ENCODE measurements around the gene P3H3. TPM values are rescaled to one million over a fixed set of nuclear protein-coding genes. Genes with fewer than 3 reads are reported as not detected.

The P3H3 gene, protein sequence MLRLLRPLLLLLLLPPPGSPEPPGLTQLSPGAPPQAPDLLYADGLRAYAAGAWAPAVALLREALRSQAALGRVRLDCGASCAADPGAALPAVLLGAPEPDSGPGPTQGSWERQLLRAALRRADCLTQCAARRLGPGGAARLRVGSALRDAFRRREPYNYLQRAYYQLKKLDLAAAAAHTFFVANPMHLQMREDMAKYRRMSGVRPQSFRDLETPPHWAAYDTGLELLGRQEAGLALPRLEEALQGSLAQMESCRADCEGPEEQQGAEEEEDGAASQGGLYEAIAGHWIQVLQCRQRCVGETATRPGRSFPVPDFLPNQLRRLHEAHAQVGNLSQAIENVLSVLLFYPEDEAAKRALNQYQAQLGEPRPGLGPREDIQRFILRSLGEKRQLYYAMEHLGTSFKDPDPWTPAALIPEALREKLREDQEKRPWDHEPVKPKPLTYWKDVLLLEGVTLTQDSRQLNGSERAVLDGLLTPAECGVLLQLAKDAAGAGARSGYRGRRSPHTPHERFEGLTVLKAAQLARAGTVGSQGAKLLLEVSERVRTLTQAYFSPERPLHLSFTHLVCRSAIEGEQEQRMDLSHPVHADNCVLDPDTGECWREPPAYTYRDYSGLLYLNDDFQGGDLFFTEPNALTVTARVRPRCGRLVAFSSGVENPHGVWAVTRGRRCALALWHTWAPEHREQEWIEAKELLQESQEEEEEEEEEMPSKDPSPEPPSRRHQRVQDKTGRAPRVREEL
- total RNA-seq = 57.4 and 81.5 TPM in 2 replicates

DNA sequence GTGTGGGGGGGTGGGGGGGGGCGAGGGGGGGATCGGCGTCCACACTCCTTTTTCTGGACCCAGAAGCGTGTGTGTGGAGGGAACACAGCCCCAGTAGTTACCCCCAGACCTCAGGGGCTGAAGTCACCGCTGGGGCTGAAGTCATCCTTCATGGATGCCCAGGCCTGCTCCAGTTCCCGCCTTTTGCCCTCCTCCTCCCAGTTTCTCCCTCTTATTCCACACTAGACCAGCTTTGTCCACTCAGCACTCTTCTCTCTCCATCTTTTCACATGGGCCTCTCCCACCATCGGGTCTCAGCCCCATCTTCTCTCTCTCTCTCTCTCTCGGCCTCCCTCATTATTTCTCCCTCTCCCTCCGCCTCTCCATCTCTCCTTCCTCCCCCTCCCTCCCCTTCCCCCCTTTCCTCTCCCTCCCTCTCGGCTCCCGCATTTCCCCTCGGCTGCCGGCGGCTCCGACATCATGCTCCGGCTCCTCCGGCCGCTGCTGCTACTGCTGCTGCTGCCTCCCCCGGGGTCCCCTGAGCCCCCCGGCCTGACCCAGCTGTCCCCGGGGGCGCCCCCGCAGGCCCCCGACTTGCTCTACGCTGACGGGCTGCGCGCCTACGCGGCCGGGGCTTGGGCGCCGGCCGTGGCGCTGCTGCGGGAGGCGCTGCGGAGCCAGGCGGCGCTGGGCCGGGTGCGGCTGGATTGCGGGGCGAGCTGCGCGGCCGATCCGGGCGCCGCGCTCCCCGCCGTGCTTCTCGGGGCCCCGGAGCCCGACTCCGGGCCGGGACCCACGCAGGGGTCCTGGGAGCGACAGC is at the start of gene P3H3:
Gene P3H3 (plus strand): TSS at position 426 of the 799 bp plus-strand sequence. CDS start 34 bp downstream, at position 460.

DNA sequence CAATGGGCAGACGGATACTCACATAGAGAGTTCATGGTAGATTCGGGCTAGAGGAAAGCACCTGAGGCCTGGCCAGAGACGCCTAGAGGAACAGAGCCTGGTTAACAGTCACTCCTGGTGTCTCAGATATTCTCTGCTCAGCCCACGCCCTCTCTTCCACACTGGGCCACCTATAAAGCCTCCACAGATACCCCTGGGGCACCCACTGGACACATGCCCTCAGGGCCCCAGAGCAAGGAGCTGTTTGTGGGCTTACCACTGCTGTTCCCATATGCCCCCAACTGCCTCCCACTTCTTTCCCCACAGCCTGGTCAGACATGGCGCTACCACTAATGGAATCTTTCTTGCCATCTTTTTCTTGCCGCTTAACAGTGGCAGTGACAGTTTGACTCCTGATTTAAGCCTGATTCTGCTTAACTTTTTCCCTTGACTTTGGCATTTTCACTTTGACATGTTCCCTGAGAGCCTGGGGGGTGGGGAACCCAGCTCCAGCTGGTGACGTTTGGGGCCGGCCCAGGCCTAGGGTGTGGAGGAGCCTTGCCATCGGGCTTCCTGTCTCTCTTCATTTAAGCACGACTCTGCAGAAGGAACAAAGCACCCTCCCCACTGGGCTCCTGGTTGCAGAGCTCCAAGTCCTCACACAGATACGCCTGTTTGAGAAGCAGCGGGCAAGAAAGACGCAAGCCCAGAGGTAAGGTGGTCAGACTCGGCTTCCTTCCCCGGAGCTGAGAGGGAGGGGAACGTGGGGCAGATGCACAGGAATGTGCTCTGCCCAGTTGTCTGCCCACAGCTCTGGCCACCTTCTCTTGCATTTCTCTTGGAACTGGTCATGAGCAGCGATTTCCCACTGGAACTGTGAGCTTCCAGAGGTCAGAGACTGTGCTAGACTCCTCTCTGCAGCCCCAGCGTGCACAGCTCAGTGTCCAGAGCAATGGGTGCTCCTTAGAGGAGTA is 39.0 kb upstream of the P3H3 start, which contains the start of gene CD4:
Gene CD4 (plus strand): TSS at position 557 of the 953 bp plus-strand sequence. CDS start 10,611 bp downstream, outside the sequence.

DNA sequence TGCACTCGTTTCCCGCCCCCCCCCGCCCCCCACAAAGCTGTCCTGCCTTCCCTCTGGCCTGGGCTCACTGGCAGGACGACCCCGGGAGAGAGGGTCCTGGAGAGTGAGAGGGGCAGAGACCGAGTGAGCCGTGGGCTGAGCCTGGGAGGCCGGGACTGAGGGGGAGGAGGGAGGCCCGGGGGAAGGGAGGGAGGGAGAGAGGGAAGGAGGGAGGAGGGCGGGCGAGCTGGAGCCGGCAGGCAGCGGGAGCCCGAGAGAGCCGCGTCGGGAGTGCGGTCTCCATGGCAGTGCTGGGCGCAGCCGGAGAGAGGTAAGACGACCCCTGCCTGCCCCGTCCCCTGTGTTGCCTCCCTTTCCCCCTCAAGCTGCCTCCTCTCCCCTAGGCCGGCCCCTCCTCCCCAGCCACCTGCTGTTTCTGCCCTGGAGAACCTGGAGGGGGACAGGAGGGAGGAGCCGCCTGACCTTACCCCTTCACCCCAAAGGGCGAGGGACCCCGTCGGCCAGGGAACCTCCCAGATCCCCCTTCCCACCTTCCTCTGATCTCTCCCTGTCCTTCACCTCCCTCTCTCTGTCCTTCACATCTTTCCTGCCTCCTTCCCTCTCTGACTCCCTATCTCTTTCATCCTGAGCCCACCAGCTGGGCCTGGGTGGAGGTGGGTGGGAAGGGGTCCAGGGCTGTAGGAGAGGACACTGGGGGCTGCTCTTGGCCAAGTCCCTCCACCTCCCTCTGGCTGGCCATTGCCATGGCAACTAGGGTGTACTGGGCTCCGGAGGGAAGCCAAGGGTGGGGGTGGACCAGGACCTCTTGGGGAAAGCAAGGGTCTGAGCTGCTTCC is 6.4 kb upstream of the P3H3 start, which contains the start of gene GPR162:
Gene GPR162 (plus strand): TSS at position 231 of the 835 bp plus-strand sequence. CDS start 2,078 bp downstream, outside the sequence.

DNA sequence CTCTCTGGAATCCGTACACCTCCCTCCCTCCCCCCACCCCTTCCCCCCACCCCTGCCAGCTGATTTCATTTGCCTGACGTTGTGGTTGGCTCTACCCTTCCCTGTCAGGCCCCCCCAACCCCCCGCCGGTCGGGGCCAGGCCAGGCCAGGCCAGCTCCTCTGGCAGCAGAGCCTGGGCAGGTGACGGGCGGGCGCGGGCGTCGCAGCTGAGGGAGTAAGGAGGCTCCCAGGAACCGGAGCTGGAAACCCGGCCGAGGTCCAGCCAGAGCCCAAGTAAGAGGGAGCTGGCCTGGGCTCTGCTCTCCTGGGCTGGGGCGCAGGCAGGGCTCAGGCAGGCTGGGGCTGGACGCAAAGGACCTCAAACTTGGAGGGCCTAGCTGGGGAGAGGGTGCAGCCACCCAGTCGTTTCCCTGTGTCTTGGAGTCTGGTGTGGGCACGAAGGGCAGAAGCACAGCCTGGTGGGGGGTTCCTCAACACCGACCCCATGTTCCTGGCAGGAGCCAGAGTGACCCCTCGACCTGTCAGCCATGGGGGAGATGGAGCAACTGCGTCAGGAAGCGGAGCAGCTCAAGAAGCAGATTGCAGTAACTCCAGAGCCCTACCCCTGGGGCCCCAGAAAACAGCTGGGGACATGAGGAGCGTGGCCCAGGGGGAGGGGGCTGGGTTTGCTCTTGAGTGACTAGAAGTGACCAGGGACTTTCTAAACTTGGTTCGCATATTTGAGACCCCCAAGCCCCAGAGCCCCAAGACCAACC is 12.7 kb downstream of the P3H3 start, which contains the start of gene GNB3:
Gene GNB3 (plus strand): TSS at position 165 of the 755 bp plus-strand sequence. CDS start 363 bp downstream, at position 528.

DNA sequence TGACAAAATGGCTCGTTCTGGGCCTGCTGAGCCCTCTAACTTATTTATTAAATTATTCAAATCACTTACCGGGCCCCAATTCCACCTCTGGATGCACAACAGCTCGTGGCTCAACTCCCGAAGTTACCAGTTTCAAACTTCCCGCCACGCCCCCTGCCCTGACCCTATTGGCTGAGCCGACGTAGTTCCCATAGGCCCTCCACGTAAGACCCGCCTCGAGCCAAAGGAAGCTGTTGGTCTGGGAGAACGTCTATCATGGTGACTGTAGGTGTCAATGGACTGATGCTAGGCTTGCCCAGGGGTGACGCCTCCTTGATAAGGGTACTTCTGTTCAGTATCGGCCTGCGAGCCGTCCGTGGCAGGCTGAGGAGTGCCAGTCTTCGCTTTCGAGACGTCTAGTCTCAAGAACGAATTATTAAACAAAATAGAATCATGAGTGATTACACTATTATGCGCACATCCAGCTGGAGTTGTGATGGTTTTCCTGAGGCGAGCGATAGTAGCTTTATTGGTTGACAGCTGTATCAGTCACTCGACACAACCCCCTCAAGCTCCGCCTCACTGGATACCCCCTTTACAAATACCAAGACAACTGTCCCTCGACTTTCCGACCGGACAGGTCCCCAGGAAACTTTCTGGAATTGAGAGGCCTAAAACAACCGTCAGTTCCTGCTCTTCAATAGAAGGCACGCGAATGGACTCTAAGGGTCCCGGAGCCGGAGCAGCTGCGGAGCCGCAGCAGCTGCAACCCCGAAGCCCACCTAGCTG is 23.1 kb downstream of the P3H3 start, which contains the start of gene CDCA3:
Gene CDCA3 (minus strand): TSS at position 134 of the 768 bp plus-strand sequence. CDS start 334 bp downstream, outside the sequence.

DNA sequence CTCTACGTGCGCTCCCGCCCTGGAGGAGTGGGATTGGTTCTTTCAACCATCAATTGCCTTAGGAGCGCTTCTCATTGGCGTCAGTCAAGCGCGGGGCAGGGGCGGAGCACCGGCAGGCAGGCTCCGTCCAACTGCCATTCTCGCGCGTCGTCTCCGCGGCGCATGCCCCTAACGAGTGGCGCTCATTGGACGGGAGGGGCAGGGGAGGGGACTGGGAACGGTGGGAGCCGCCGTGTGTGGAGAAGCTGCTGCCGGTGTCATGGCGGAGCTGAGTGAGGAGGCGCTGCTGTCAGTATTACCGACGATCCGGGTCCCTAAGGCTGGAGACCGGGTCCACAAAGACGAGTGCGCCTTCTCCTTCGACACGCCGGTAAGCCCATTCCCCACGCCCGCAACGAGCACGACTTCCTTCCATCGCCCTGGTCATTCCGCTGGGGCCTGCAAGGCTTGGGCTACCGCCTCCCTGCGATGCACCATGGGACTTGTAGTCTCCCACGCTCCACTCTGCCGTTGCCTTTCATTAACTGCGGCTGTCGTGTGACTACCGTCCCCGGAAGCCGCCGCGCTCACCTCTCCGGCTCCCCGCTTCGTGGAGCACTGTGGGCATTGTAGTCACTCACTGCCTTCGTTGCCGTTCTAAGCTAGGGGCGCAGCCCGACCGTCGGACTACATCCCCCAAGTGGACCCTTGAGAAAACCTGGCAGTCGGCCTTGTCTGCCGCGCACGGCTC is 23.9 kb downstream of the P3H3 start, which contains the start of gene USP5:
Gene USP5 (plus strand): TSS at position 230 of the 730 bp plus-strand sequence. CDS start 30 bp downstream, at position 260.

DNA sequence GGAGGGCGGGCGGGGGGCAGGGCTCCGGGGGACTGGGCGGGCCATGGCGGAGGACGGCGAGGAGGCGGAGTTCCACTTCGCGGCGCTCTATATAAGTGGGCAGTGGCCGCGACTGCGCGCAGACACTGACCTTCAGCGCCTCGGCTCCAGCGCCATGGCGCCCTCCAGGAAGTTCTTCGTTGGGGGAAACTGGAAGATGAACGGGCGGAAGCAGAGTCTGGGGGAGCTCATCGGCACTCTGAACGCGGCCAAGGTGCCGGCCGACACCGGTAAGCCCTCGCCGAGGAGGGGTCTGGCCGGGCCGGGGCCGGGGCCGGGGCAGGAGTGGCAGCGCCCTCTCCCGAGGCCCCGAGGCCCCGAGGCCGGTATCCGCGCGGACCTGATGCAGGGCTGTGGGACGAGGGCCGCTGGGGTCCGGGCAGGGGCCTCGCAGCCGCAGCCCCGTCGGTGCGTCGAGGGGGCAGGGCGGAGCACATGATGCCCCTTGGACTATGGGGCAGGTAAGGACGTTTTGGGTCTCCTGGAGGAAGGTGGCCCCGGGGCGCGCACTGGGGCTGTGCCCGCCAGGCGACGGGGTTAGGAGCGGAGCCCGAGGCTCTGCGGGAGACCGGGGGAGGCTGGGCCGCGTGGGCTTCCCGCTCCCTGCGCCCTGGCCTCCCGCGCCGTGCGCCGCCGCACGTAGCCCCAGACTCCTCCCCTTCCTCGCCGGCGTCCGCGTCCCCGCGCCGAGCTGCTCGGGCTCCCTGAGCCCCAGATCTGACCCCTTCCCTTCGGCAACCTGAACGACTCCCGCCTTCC is 39.4 kb downstream of the P3H3 start, which contains the start of gene TPI1:
Gene TPI1 (plus strand): TSS at position 119 of the 798 bp plus-strand sequence. CDS start 36 bp downstream, at position 155.

DNA sequence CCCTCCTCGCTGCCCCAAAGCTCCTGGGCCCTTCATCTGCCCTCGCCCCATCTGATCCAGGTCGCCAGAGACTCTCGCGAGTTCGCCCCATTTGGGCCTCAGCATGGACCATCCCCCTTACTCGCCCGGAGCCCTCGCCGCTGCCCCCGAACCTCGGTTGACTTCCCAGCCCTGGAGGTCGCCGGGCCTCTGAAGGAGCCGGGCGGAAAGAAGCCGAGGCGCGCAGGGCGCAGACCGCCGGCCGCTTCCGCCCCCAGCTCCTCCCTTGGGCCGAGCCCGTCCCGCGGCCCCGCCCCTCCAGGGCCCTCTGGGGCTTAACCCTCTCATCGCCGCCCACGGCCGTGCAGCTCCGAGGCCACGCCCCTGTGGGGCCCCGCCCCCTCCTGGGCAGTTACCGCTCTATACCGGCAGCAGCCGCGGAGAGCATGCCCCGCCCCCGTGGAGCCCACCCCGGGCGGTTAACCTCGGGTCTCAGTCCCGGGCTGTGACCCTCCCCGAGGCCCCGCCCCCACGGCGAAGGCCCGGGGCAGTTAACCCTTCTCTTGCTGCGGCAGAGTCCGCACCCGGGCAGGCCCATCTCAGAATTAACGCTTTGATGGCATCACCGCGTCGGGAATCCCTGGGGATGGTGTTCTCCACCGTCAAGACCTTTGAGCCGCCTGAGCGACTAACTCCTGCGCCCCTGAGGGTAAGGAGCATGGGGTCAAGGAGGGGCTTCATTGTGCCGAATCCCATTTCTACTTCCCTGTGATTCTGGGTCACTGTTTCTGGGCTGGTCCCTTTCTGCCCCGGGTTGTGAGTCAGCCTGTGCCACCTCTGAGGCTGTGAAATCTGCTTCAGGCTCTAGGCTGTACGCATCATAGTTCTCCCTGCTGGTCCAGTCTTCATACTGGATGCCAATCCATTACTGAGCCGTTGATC is 45.1 kb downstream of the P3H3 start, which contains the start of gene SPSB2:
Gene SPSB2 (minus strand): TSS at position 210 of the 921 bp plus-strand sequence. CDS start 402 bp downstream, outside the sequence.

Other genes with a start within 250 kb of the P3H3 start
- 201 and 205 TPM in 2 replicates for gene CHD4, start 221.0 kb upstream of the P3H3 start, total RNA-seq
- not detected in 2 replicates for gene LPAR5, start 192.4 kb upstream of the P3H3 start, total RNA-seq
- 0.27 and 0.28 TPM in 2 replicates for gene ACRBP, start 181.0 kb upstream of the P3H3 start, total RNA-seq
- gene ING4, start 165.3 kb upstream of the P3H3 start, total RNA-seq = 32.6 and 35.5 TPM in 2 replicates
- gene ZNF384, start 139.0 kb upstream of the P3H3 start, total RNA-seq = 9.0 and 12.4 TPM in 2 replicates
- gene PIANP, start 127.6 kb upstream of the P3H3 start, total RNA-seq = under 0.01 TPM in 1 of 2 replicates, not detected in the other
- gene COPS7A, start 104.4 kb upstream of the P3H3 start, total RNA-seq = 41.5 and 63.7 TPM in 2 replicates
- 78.1 and 83.2 TPM in 2 replicates for gene MLF2, start 75.3 kb upstream of the P3H3 start, total RNA-seq
- gene PTMS, start 62.0 kb upstream of the P3H3 start, total RNA-seq = 78.6 and 93.1 TPM in 2 replicates
- under 0.01 and 0.09 TPM in 2 replicates for gene LAG3, start 55.9 kb upstream of the P3H3 start, total RNA-seq
- 0.09 TPM in 1 of 2 replicates, not detected in the other for gene CD4, start 38.9 kb upstream of the P3H3 start, total RNA-seq
- 6.4 and 10.2 TPM in 2 replicates for gene GPR162, start 6.6 kb upstream of the P3H3 start, total RNA-seq
- 1.3 and 1.5 TPM in 2 replicates for gene GNB3, start 12.5 kb downstream of the P3H3 start, total RNA-seq
- 5.0 and 14.8 TPM in 2 replicates for gene CDCA3, start 22.9 kb downstream of the P3H3 start, total RNA-seq
- gene USP5, start 23.7 kb downstream of the P3H3 start, total RNA-seq = 82.9 and 94.1 TPM in 2 replicates
- 1,012 and 1,804 TPM in 2 replicates for gene TPI1, start 39.1 kb downstream of the P3H3 start, total RNA-seq
- 3.2 and 3.5 TPM in 2 replicates for gene SPSB2, start 44.9 kb downstream of the P3H3 start, total RNA-seq
- gene LRRC23, start 76.4 kb downstream of the P3H3 start, total RNA-seq = 3.0 and 7.5 TPM in 2 replicates
- gene ENO2, start 86.2 kb downstream of the P3H3 start, total RNA-seq = 5.6 and 33.4 TPM in 2 replicates
- 8.1 and 15.3 TPM in 2 replicates for gene ATN1, start 99.6 kb downstream of the P3H3 start, total RNA-seq
- not detected in 2 replicates for gene RNU7-1, start 115.4 kb downstream of the P3H3 start, total RNA-seq
- 115 and 143 TPM in 2 replicates for gene C12orf57, start 115.6 kb downstream of the P3H3 start, total RNA-seq
- 0.09 and 0.19 TPM in 2 replicates for gene PTPN6, start 122.9 kb downstream of the P3H3 start, total RNA-seq
- 143 and 181 TPM in 2 replicates for gene PHB2, start 142.3 kb downstream of the P3H3 start, total RNA-seq
- 37.2 and 38.7 TPM in 2 replicates for gene EMG1, start 142.5 kb downstream of the P3H3 start, total RNA-seq
- gene LPCAT3, start 190.1 kb downstream of the P3H3 start, total RNA-seq = 4.5 and 5.4 TPM in 2 replicates
- 0.18 and 2.7 TPM in 2 replicates for gene C1S, start 232.3 kb downstream of the P3H3 start, total RNA-seq